HG03442 (cell line): ENCODE measurements around the gene TRHDE.

ENCODE experiments used
- ATAC-seq: cut with Tn5 transposase; IDR thresholded peaks from one replicate; pipeline ENCODE4 v1.9.1; 2021; ENCODE audit warnings: mild to moderate bottlenecking, moderate library complexity; ENCODE audit not compliant: unreplicated experiment

TRHDE gene

DNA sequence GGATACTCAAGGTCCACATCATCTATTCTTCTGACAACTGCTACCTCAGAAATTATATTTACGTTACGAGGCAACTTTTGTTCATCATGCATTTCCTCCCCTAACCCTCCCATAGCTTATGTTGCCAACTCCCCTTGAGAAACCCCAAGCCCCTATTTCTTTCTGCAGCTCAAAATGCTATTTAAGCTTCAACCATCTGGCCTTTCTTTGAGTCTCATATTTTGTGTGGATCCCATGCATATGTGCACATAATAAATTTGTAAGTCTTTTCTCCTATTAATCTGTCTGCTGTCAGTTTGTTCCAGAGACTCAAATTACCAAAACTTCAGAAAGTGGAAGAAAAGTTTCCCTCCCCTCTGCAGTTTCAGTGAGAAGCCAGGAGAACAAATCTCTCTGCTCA is 444.1 kb downstream of the TRHDE start:
- ATAC-seq, result no peak

DNA sequence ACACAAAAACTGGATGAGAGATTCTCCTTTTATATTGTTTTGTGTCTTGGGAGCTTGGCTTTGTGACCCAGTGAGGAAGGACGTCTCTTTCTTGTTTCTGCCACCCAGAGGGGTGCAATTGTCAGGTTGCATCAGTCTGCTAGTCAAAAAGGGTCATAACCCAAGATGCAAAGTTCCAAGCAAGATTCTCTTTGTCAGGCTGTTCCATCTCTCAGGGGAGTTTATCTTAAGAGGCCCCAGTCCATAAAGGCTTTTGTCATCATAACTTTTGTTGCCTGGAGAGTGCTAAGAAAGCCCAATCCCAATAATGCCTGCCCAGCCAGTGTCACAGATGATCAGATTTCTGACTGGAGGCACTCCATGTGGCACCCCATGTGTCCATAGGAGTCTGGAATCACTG is 444.9 kb downstream of the TRHDE start:
- ATAC-seq, result no peak
